GM10266 (cell line): ENCODE results near the gene CD9.

ENCODE experiments used
- DNase-seq: peaks from one replicate; pipeline ENCODE4 v3.0.0; 2012; ENCODE audit errors: extremely low spot score
- TF ChIP-seq, protein P1 (sequence below): IDR thresholded peaks from 2 replicates; pipeline ENCODE4 v1.5.1; 2012; ENCODE audit warnings: mild to moderate bottlenecking, low read depth; ENCODE audit not compliant: control insufficient read depth, insufficient read depth; ENCODE audit errors: missing control alignments

Gene CD9

DNA sequence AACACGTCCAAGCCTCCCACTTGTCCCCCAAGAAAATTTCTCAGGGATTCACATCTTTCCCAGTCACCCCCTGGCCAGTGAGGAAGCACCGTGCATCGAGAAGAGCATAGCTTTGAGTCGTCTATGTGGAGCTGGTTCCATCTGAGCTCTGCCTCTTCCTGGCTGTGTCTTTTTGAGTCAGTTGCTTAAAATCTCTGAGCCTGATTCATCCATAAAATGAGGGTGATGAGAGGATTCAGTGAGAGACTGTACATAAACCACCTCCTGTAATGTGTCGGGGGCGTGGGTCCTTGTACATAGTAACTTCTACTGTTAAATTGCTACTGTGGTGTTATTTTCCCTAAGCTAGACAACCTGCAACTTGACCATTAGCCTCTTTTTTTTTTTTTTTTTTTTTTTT, 13.8 kb downstream of the CD9 start:
- no peak for DNase-seq
- TF ChIP-seq, protein P1, sequence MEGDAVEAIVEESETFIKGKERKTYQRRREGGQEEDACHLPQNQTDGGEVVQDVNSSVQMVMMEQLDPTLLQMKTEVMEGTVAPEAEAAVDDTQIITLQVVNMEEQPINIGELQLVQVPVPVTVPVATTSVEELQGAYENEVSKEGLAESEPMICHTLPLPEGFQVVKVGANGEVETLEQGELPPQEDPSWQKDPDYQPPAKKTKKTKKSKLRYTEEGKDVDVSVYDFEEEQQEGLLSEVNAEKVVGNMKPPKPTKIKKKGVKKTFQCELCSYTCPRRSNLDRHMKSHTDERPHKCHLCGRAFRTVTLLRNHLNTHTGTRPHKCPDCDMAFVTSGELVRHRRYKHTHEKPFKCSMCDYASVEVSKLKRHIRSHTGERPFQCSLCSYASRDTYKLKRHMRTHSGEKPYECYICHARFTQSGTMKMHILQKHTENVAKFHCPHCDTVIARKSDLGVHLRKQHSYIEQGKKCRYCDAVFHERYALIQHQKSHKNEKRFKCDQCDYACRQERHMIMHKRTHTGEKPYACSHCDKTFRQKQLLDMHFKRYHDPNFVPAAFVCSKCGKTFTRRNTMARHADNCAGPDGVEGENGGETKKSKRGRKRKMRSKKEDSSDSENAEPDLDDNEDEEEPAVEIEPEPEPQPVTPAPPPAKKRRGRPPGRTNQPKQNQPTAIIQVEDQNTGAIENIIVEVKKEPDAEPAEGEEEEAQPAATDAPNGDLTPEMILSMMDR, result no peak

DNA sequence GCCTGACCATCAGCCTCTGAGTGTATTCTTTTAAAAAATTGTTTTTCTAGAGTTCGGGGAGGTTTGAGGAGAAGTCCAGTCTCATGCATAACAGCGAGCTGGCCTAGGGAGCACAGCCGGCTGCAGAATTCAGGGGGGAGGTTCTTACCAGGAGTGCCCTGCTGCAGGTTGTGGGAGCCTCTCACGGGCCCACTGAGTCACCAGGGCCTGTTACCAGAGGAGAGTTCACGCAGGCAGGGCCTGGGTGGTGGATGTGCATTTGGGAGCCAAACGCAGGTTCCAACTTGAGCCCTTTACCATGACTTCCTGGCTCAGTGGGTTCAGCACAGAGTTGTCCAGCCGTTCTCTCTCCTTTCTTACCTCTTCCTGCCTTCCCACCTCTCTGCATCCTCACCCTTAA, 14.4 kb downstream of the CD9 start:
- DNase-seq, result no peak
- TF ChIP-seq, protein P1, result no peak

DNA sequence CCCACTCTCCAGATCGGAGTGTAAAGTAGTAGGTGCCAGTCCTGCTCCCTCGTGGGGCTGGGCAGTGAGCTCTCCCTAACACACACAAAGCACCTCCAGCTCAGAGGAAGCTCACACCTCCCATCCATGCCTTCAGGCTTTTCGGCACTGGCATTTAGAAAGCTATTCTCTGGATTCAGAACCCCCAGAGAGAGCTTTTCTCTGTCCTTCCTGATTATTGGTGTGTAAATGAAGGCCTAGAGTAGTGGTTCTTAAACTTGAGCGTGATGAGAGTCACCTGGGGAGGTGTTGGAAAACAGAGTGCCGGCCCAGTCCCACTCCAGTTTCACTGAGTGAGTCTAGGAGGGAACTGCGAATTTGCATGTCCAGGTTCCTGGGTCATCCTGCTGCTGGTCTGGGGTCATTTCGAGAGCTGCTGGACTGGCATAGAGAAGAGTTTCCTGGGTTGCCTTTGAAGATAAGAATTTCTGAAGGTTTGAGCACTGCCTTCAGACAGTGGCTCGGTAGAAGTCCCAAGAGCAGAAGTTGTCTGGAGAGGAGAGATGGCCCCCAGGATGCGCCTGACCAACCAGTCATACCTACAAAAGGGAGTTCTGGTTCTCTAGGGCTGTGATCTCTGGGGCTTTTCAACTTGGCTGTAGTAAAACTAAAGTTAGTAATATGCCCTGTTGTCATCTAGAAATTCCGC, 15.1 kb downstream of the CD9 start:
- no peak for DNase-seq
- TF ChIP-seq, protein P1, result no peak

GRCh38 chr12:6215932-6216494, 15.8 kb downstream of the CD9 start:
- TF ChIP-seq, protein P1, result no peak
- DNase-seq, result no peak

- no peak for DNase-seq
- TF ChIP-seq, protein P1, result no peak
Observed at GRCh38 chr12:6216581-6216980, 16.4 kb downstream of the CD9 start.

DNA sequence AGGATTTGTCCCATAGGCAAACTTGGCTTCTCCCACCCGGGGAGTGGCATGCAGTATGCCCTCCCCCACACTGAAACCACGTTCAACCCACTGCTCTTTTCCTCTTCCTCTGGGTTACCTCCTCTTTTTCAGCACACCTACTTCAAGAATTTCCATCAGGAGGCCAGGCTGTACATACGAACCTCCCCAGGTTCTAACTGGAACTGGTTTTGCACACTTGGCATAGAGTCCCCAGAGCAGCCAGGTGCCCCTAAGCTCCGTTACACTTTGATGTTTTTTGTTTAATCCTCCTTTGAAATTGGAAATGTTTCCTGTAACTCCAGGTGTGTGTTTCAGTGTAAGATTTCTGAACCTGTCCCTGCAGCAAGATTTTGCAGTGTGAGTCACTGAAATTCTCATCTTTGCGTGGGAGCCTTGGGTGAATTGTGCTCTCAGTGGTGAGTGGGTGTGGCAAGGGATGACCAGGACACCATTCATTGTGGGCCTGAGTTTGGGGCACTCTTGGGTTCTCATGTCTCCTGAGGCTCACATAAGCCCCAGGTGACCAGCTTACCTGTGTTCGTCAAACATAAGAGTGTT, 18.2 kb downstream of the CD9 start:
- no peak for DNase-seq
- TF ChIP-seq, protein P1, result no peak

DNA sequence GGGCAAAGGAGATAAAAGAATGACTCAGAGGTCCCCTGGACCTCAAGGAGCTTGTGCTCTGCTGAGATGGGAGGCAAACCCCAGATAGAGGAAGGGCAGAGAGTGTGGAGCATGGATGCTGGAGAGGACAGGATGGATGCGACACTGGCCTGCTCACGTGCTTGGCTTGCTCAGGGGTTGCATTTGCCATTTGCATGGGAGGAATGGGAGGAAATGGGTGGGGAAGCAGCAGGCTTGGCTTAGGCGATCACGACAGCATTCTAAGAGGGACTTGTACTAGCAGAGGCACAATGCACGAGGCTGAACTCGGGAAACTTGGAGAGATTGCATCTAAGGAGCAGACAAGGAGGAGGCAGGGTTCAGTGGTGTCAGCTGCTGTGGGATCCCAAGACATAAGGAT, 19.8 kb downstream of the CD9 start:
- DNase-seq, result no peak
- TF ChIP-seq, protein P1, result no peak
